Ovary (tissue), 9 donors: ENCODE data around the gene B4GALT5. TPM values are rescaled to one million over a fixed set of nuclear protein-coding genes. Genes with fewer than 3 reads are reported as not detected.
A peak's percentile ranks its signal among the peaks of the same experiment; 100 is the strongest.

ENCODE experiments used
- DNase-seq, 5 donors: peaks; one replicate each; pipeline ENCODE4 v3.0.0-alpha.2; 2019 to 2020
- H3K27ac ChIP-seq, 2 donors: fragments of 200-600 bp; one replicate each; pipeline versions ENCODE4 v1.5.1 to v1.8.0; 2019 to 2022
- H3K27me3 ChIP-seq: fragments of 200-600 bp; one replicate; pipeline ENCODE4 v1.8.0; 2022
- H3K36me3 ChIP-seq: fragments of 200-600 bp; sonication (generic); one replicate; pipeline ENCODE4 v1.5.1; 2019
- H3K4me1 ChIP-seq: one replicate; pipeline ENCODE4 v1.8.1; 2013; ENCODE audit warnings: mild to moderate bottlenecking, moderate library complexity; ENCODE audit not compliant: insufficient read depth
- H3K4me3 ChIP-seq: fragments of 200-600 bp; sonication (generic); one replicate; pipeline ENCODE4 v1.5.1; 2017
- H3K9me3 ChIP-seq, 2 donors: fragments of 200-600 bp in 1 of 2; sonication (generic) in 1 of 2; one replicate each; pipeline versions ENCODE4 v1.5.1 to v1.8.1; 2013 to 2019; ENCODE audit warnings: mild to moderate bottlenecking in 1 of 2, moderate library complexity in 1 of 2
- CTCF ChIP-seq, 3 donors: fragments of 450-650 bp in 2 of 3; fragments of 200-600 bp in 1 of 3; IDR thresholded peaks; one replicate each; pipeline versions ENCODE4 v1.5.1 to v1.8.0; 2016 to 2022; ENCODE audit warnings: antibody characterized with exemption in 3 of 3, mild to moderate bottlenecking in 1 of 3
- EP300 ChIP-seq: sonication (generic); formaldehyde crosslinking; IDR thresholded peaks from one replicate; pipeline ENCODE4 v1.6.1; 2017; ENCODE audit warnings: antibody characterized with exemption
- POLR2A ChIP-seq: fragments of 450-650 bp; IDR thresholded peaks from one replicate; pipeline ENCODE4 v1.6.1; 2017; ENCODE audit warnings: antibody characterized with exemption, mild to moderate bottlenecking, moderate library complexity
- WGBS, 3 donors: extraction: QIAGEN DNeasy Blood & Tissue Kit in 1 of 3; methylation state at CpG; one replicate each; pipeline versions ENCODE4 v1.1.5 to v1.1.7; 2013 to 2017; 5-methylcytosine and 5-hydroxymethylcytosine counted together
- intact Hi-C, 4 donors: fragments of 100-400 bp; cut with DNase I; formaldehyde crosslinking; loops; one replicate each; pipeline versions ENCODE4 v1.11.0 to v1.15.1; 2022 to 2023
- polyA plus RNA-seq, 2 donors: library from polyadenylated mRNA; stranded (reverse); fragments of 200-250 nt in 1 of 2; fragments of 350-450 nt in 1 of 2; fragmentation: Illumina TruSeq in 1 of 2; extraction: RNeasy Lipid Tissue Mini Kit (QIAGEN cat#74804) in 1 of 2; gene quantifications; one replicate each; pipeline ENCODE4 v1.2.3, GENCODE V29; 2013 to 2014
- total RNA-seq, 7 donors: library from RNA; depleted of rRNA in 2 of 7; stranded (reverse); fragments of >200 nt in 2 of 7; fragmentation: NEBNext Ultra II Directional in 3 of 7; extraction: Animal tissue kit (Norgen Biotek cat#: 25700) in 3 of 7; gene quantifications; one replicate each; pipeline versions ENCODE4 v1.1.0 to v1.2.4, GENCODE V29; 2016 to 2023
- donor health status: DM: no; HTN: no; CAD: no; lungs with moderate emphysema.
- donor health status: DM: no; HTN: no; CAD: no.
- donor health status: Bipolar disorder and iron deficiency.
- donor health status: DM: yes; HTN: yes; CAD: no.
- donor health status: DM: no; HTN: no; CAD: no.
- donor health status: DM: yes; HTN: yes; CAD: no.

Gene B4GALT5
- total and polyA plus RNA-seq, 9 donors, result 19.0 to 53.6 (median 37.7) TPM

DNA sequence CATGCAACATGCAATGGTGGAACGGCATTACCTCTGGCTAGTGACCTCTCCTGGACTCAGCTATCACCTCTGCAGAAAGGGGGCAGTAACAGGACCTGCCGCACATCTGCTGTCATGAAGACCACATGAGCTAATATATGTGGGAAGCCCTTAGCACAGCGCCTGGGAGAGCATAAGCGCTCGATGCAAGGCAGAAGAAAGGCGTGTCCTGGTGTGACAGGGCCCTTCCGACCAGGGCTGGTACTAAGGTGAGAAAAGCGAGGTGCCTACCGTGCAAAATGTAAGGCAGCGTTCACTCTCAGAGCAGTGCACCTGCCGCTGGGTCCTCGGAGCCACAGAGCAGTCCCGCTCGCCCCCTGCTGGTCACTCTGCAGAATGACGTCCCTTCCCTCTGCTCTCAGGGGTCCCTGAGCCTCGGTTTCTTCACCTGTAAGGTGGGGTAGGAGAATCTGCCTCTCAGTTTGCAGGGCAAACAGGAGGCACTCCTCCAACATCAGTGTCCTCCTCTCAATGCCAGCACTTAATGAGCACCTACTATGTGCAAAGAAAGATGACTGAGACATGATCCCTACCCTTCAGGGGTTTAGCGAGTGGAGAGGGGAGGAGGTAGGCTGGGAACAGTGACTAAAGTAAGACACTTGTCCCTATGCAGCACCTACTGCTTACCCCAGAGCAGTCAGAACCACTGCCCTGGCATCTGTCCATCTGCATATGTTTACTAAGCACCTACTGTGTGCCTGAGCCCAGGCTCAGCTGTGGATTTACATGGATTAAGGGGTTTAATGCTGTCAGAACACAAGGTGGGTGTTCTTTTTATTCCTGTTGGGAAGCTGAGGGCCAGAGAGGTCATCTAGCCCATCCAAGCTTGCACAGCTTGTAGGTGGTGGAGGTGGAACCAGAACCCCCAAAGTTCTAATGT, 104.7 kb downstream of the B4GALT5 start:
- H3K9me3 ChIP-seq, result no peaks in the 10 kb centered on the region
- H3K4me1 ChIP-seq, result peaks cover 10% of the 10 kb centered on the region
- H3K36me3 ChIP-seq, result no peaks in the 10 kb centered on the region
- intact Hi-C loops, result loop anchor here (1.0 to 10.0 kb wide), 6 partner anchors 66 to 277 kb away; no protein-coding TSS in a partner anchor
- peak; percentile 62 to 80 (median 75) for DNase-seq
- no peak overlapping the region for H3K27ac ChIP-seq
- no peak overlapping the region for H3K4me3 ChIP-seq
- TF ChIP-seq CTCF (IDR thresholded peaks at IDR 0.05) (peak; percentile 95 to 98 (median 98)), POLR2A (no peak), EP300 (no peak)
- 6 to 10% (median 8%) methylated on average over 12 to 17 of the region's 17 CpGs for WGBS, 3 donors
- no peaks in the 10 kb centered on the region for H3K27me3 ChIP-seq

GRCh38 chr20:49607568-49607967, 106.1 kb downstream of the B4GALT5 start:
- Histone ChIP-seq H3K27me3 (no peaks in the 10 kb centered on the region), H3K4me3 (no peak overlapping the region), H3K9me3 (no peaks in the 10 kb centered on the region), H3K27ac (no peak overlapping the region), H3K4me1 (peaks cover 10% of the 10 kb centered on the region), H3K36me3 (no peaks in the 10 kb centered on the region)
- DNase-seq, result no peak
- no peak for TF ChIP-seq EP300
- no peak for TF ChIP-seq POLR2A
- TF ChIP-seq CTCF (IDR thresholded peaks at IDR 0.05), result no peak
- WGBS, 3 donors, result 91 to 100% (median 95%) methylated on average over 1 of the region's 1 CpG
- intact Hi-C loops, result loop anchor here (5.0 to 10.0 kb wide), 4 partner anchors 193 to 275 kb away; no protein-coding TSS in a partner anchor

- WGBS, 3 donors, result 48 to 55% (median 52%) methylated on average over 11 of the region's 11 CpGs
- H3K4me1 ChIP-seq, result peaks cover 5% of the 10 kb centered on the region
- intact Hi-C loops, result loop anchor here in 2 of 4 donors (10.0 kb wide), 2 partner anchors 188 to 268 kb away; no protein-coding TSS in a partner anchor
- peak in 1 of 5 donors; percentile 68 for DNase-seq
- no peaks in the 10 kb centered on the region for H3K36me3 ChIP-seq
- no peak overlapping the region for H3K4me3 ChIP-seq
- TF ChIP-seq CTCF (IDR thresholded peaks at IDR 0.05), result peak in 1 of 3 donors; percentile 24
- no peak for TF ChIP-seq POLR2A
- H3K27me3 ChIP-seq, result no peaks in the 10 kb centered on the region
- H3K9me3 ChIP-seq, result no peaks in the 10 kb centered on the region
- no peak overlapping the region for H3K27ac ChIP-seq
These were observed 110.5 kb downstream of the B4GALT5 start for GRCh38 chr20:49603209-49603627.

GRCh38 chr20:49602345-49603208, 111.1 kb downstream of the B4GALT5 start:
- Histone ChIP-seq H3K36me3 (no peaks in the 10 kb centered on the region), H3K4me3 (no peak overlapping the region), H3K4me1 (peaks cover 5% of the 10 kb centered on the region), H3K9me3 (no peaks in the 10 kb centered on the region), H3K27me3 (no peaks in the 10 kb centered on the region), H3K27ac (no peak overlapping the region)
- DNase-seq, result no peak
- TF ChIP-seq POLR2A, result no peak
- no peak for TF ChIP-seq EP300
- TF ChIP-seq CTCF (IDR thresholded peaks at IDR 0.05), result no peak
- 75 to 84% (median 80%) methylated on average over 9 of the region's 9 CpGs for WGBS, 3 donors
- intact Hi-C loops, result loop anchor here in 2 of 4 donors (10.0 kb wide), 2 partner anchors 188 to 268 kb away; no protein-coding TSS in a partner anchor
